CD14-positive monocyte (primary cell): ENCODE data around the gene BEX1. TPM values are rescaled to one million over a fixed set of nuclear protein-coding genes. Genes with fewer than 3 reads are reported as not detected.

ENCODE experiments used
- DNase-seq, 3 donors: peaks; one replicate each; pipeline ENCODE4 v3.0.0-alpha.2; 2011 to 2022
- H2AFZ ChIP-seq: 2 replicates; pipeline ENCODE4 v1.6.0; 2012; ENCODE audit warnings: mild to moderate bottlenecking, low read depth, low read length, inconsistent platforms; ENCODE audit not compliant: insufficient read depth, poor library complexity, severe bottlenecking
- H3K27ac ChIP-seq, 2 donors: 1 replicate in 1 of 2; 2 replicates in 1 of 2; pipeline ENCODE4 v1.5.1; 2012 to 2013; ENCODE audit warnings: low read length in 2 of 2, control low read depth in 1 of 2, inconsistent platforms in 1 of 2, low read depth in 1 of 2, mild to moderate bottlenecking in 1 of 2
- H3K27me3 ChIP-seq, 2 donors: one replicate each; pipeline versions ENCODE4 v1.6.0 to v1.6.1; 2011 to 2013; ENCODE audit warnings: low read length in 2 of 2; ENCODE audit not compliant: control insufficient read depth in 2 of 2, insufficient read depth in 2 of 2
- H3K36me3 ChIP-seq, 2 donors: replicated peaks in 1 of 2; 1 replicate in 1 of 2; 2 replicates in 1 of 2; pipeline versions ENCODE4 v1.5.1 to v1.6.1; 2012 to 2013; ENCODE audit warnings: low read length in 2 of 2, control low read depth in 1 of 2, inconsistent platforms in 1 of 2, mild to moderate bottlenecking in 1 of 2; ENCODE audit not compliant: insufficient read depth in 2 of 2, control insufficient read depth in 1 of 2
- H3K4me1 ChIP-seq, 2 donors: 1 replicate in 1 of 2; 2 replicates in 1 of 2; pipeline versions ENCODE4 v1.5.1 to v1.6.1; 2012 to 2013; ENCODE audit warnings: low read length in 2 of 2, control low read depth in 1 of 2, inconsistent platforms in 1 of 2, mild to moderate bottlenecking in 1 of 2, moderate library complexity in 1 of 2; ENCODE audit not compliant: insufficient read depth in 2 of 2, control insufficient read depth in 1 of 2
- H3K4me2 ChIP-seq: replicated peaks from 2 replicates; pipeline ENCODE3; 2012; ENCODE audit warnings: low read length, moderate library complexity, mild to moderate bottlenecking; ENCODE audit not compliant: poor library complexity, severe bottlenecking; ENCODE audit errors: extremely low read depth
- H3K4me3 ChIP-seq, 3 experiments: fragments of 200-600 bp in 1 of 3; sonication (generic) in 1 of 3; replicated peaks in 1 of 3; 1 replicate in 2 of 3; 2 replicates in 1 of 3; pipeline ENCODE4 v1.5.1; 2011 to 2013; ENCODE audit warnings: low read length in 3 of 3, mild to moderate bottlenecking in 3 of 3, control low read depth in 2 of 3, low read depth in 2 of 3, inconsistent platforms in 1 of 3, moderate library complexity in 1 of 3
- H3K79me2 ChIP-seq: 2 replicates; pipeline ENCODE4 v1.6.0; 2012; ENCODE audit warnings: mild to moderate bottlenecking, control low read depth, inconsistent platforms, low read length, moderate library complexity; ENCODE audit not compliant: insufficient read depth
- H3K9ac ChIP-seq: 2 replicates; pipeline ENCODE4 v1.6.0; 2017; ENCODE audit warnings: low read length, mild to moderate bottlenecking; ENCODE audit not compliant: insufficient read depth, poor library complexity, severe bottlenecking
- H3K9me3 ChIP-seq, 2 donors: replicated peaks in 1 of 2; 1 replicate in 1 of 2; 2 replicates in 1 of 2; pipeline versions ENCODE4 v1.5.1 to v1.6.1; 2012 to 2013; ENCODE audit warnings: low read length in 2 of 2, control low read depth in 1 of 2; ENCODE audit not compliant: control insufficient read depth in 1 of 2, insufficient read depth in 1 of 2
- H4K20me1 ChIP-seq: 2 replicates; pipeline ENCODE4 v1.6.0; 2012; ENCODE audit warnings: mild to moderate bottlenecking, low read length, control low read depth, moderate library complexity; ENCODE audit not compliant: insufficient read depth
- H3K27ac Mint-ChIP-seq, 7 donors: one replicate each; pipeline ENCODE4 v1.8.0; 2020; ENCODE audit warnings: mild to moderate bottlenecking in 7 of 7, mixed read lengths in 7 of 7, moderate library complexity in 6 of 7, inconsistent platforms in 2 of 7
- H3K27me3 Mint-ChIP-seq, 3 donors: one replicate each; pipeline ENCODE4 v1.8.0; 2021 to 2022; ENCODE audit warnings: low read depth in 3 of 3, mild to moderate bottlenecking in 3 of 3, mixed read lengths in 3 of 3, moderate library complexity in 3 of 3, inconsistent platforms in 1 of 3
- H3K36me3 Mint-ChIP-seq, 2 donors: one replicate each; pipeline ENCODE4 v1.8.0; 2020; ENCODE audit warnings: mixed read lengths in 2 of 2, inconsistent platforms in 1 of 2, mild to moderate bottlenecking in 1 of 2
- H3K4me1 Mint-ChIP-seq: one replicate; pipeline ENCODE4 v1.8.0; 2020; ENCODE audit warnings: mild to moderate bottlenecking, mixed read lengths
- H3K4me3 Mint-ChIP-seq, 2 donors: one replicate each; pipeline ENCODE4 v1.8.0; 2020; ENCODE audit warnings: mild to moderate bottlenecking in 2 of 2, mixed read lengths in 2 of 2, moderate library complexity in 1 of 2
- H3K9me3 Mint-ChIP-seq, 7 donors: one replicate each; pipeline ENCODE4 v1.8.0; 2020 to 2022; ENCODE audit warnings: mixed read lengths in 7 of 7, mild to moderate bottlenecking in 6 of 7, moderate library complexity in 6 of 7, inconsistent platforms in 2 of 7
- WGBS: methylation state at CpG from one replicate; pipeline ENCODE4 v1.1.5; 2013; ENCODE audit warnings: missing lambda C conversion rate; ENCODE audit not compliant: insufficient coverage; 5-methylcytosine and 5-hydroxymethylcytosine counted together
- intact Hi-C, 2 donors: fragments of 100-400 bp; cut with micrococcal nuclease; formaldehyde crosslinking; loops; one replicate each; pipeline versions ENCODE4 v1.15.0 to v1.15.1; 2023
- polyA plus RNA-seq, 3 donors: library from polyadenylated mRNA; depleted of rRNA in 1 of 3; unstranded in 2 of 3; stranded (reverse) in 1 of 3; fragments of 300-500 nt in 2 of 3; fragments of >200 nt in 1 of 3; fragmentation: Illumina TruSeq in 2 of 3; gene quantifications; 1 replicate in 2 of 3; 2 replicates in 1 of 3; pipeline ENCODE4 v1.2.3, GENCODE V29; 2012 to 2021
- TF ChIP-seq, protein P1 (sequence below): fragments of 200-600 bp; IDR thresholded peaks from one replicate; pipeline ENCODE4 v1.8.0; 2022; ENCODE audit warnings: antibody characterized with exemption, mild to moderate bottlenecking

BEX1 gene
- polyA plus RNA-seq, 3 donors = 0.62 TPM; not detected in 2

DNA sequence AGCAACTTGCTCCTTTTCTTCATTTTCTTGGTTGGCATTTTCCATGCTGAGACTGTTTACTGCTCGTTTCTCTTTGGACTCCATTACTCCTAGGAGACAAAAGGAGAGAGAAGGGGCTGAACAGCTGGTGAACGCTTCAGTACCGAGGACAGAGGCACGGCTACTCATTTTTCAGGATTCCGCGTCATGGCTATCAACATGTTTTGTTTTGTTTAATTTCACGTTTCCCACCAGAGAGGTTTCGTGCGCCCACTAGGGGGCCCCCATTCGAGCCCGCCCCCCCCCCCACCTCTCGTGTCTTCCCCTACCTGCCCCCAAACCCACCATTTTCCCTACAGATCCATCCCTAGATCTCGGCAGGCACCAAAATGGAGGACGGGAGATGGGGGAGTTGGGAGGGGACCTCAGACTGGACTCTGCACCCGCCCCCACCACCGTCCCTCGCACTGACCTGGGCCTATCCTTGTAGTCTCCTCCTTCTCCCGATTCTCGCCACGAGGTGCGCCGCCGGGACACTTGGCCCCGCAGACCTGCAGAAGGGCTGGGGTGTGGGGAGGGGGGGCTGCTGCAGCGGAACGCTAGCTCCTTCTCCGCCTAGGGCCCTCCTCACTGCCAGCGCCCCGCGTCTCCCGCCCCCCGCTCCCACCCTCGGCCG lies 653 bp downstream of the BEX1 start:
- Histone ChIP-seq H3K4me3 (peak overlapping the region in 1 of 3 experiments; percentile 20), H3K27ac (no peak overlapping the region), H3K4me1 (no peaks in the 10 kb centered on the region), H3K36me3 (no peaks in the 10 kb centered on the region), H2AFZ (no peak overlapping the region), H3K4me2 (peak overlapping the region; percentile 36), H3K9me3 (no peaks in the 10 kb centered on the region), H4K20me1 (no peaks in the 10 kb centered on the region), H3K79me2 (no peaks in the 10 kb centered on the region), H3K9ac (no peak overlapping the region), H3K27me3 (peaks cover 0 to 2% of the 10 kb centered on the region in 2 donors)
- no CpG with 5 or more reads among the region's 34 CpGs for WGBS
- H3K4me3 Mint-ChIP-seq = peak overlapping the region; percentile 68 to 84
- H3K4me1 Mint-ChIP-seq = peaks cover 5% of the 10 kb centered on the region
- H3K9me3 Mint-ChIP-seq = peaks cover 0 to 6% (median 2%) of the 10 kb centered on the region in 7 donors
- intact Hi-C loops = no loop called here
- DNase-seq = no peak
- no peaks in the 10 kb centered on the region for H3K36me3 Mint-ChIP-seq
- H3K27ac Mint-ChIP-seq = no peak overlapping the region
- TF ChIP-seq, protein P1, sequence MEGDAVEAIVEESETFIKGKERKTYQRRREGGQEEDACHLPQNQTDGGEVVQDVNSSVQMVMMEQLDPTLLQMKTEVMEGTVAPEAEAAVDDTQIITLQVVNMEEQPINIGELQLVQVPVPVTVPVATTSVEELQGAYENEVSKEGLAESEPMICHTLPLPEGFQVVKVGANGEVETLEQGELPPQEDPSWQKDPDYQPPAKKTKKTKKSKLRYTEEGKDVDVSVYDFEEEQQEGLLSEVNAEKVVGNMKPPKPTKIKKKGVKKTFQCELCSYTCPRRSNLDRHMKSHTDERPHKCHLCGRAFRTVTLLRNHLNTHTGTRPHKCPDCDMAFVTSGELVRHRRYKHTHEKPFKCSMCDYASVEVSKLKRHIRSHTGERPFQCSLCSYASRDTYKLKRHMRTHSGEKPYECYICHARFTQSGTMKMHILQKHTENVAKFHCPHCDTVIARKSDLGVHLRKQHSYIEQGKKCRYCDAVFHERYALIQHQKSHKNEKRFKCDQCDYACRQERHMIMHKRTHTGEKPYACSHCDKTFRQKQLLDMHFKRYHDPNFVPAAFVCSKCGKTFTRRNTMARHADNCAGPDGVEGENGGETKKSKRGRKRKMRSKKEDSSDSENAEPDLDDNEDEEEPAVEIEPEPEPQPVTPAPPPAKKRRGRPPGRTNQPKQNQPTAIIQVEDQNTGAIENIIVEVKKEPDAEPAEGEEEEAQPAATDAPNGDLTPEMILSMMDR = no peak
- H3K27me3 Mint-ChIP-seq = peaks cover 0 to 14% (median 7%) of the 10 kb centered on the region in 3 donors

DNA sequence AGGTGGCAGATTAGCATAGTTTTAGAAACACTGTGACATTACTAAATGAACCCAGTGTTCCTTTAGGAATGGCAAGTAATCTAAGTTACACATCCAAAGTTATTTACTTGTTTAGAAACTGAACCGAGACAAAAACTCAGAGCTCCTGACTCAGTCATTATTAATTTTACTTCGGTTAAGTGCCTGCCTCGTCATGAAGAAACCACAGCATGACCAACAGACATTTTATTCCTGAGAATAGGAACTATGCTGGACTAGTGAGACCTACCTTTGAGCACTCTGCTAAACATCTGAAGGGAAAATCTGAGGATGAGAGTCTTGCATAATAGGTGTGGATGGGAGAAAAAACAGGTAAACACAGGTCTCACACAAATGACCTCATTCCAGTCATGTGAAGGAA lies 2.5 kb downstream of the BEX1 start:
- Histone ChIP-seq H2AFZ (no peak overlapping the region), H3K4me2 (no peak overlapping the region), H3K4me1 (no peaks in the 10 kb centered on the region), H3K9ac (no peak overlapping the region), H3K27me3 (peaks cover 0 to 4% of the 10 kb centered on the region in 2 donors), H4K20me1 (no peaks in the 10 kb centered on the region), H3K79me2 (no peaks in the 10 kb centered on the region), H3K4me3 (no peak overlapping the region), H3K9me3 (no peaks in the 10 kb centered on the region), H3K27ac (no peak overlapping the region), H3K36me3 (no peaks in the 10 kb centered on the region)
- H3K4me1 Mint-ChIP-seq = peaks cover 5% of the 10 kb centered on the region
- DNase-seq = no peak
- H3K27ac Mint-ChIP-seq = no peak overlapping the region
- no peaks in the 10 kb centered on the region for H3K36me3 Mint-ChIP-seq
- TF ChIP-seq, protein P1 = no peak
- no peak overlapping the region for H3K4me3 Mint-ChIP-seq
- H3K27me3 Mint-ChIP-seq = peaks cover 0 to 11% (median 7%) of the 10 kb centered on the region in 3 donors
- intact Hi-C loops = no loop called here
- WGBS = no CpG with 5 or more reads among the region's 3 CpGs
- H3K9me3 Mint-ChIP-seq = peaks cover 0 to 6% (median 2%) of the 10 kb centered on the region in 7 donors
